Left renal pelvis (tissue), 4 donors: Measurements from ENCODE around the gene DHRS4. TPM values are rescaled to one million over a fixed set of nuclear protein-coding genes. Genes with fewer than 3 reads are reported as not detected.
"Not testable (repeated sequence)": the region's sequence is repeated elsewhere in the genome, so short reads cannot be mapped to it uniquely, and the experiment has no call there.

ENCODE experiments used
- DNase-seq, 4 donors: peaks; one replicate each; pipeline ENCODE4 v3.0.0-alpha.2; 2013; ENCODE audit warnings: low read depth in 4 of 4, low spot score in 3 of 4
- polyA plus RNA-seq, 4 donors: library from polyadenylated mRNA; unstranded; fragments of 120-200 nt; gene quantifications; one replicate each; pipeline ENCODE4 v1.2.1, GENCODE V29; 2013; ENCODE audit not compliant: insufficient read length in 4 of 4

DHRS4 gene
- polyA plus RNA-seq, 4 donors, result 28.3 to 50.8 (median 44.2) TPM

- DNase-seq, result not testable (repeated sequence)
Measured at GRCh38 chr14:23981951-23982813, 28.6 kb downstream of the DHRS4 start.

DNA sequence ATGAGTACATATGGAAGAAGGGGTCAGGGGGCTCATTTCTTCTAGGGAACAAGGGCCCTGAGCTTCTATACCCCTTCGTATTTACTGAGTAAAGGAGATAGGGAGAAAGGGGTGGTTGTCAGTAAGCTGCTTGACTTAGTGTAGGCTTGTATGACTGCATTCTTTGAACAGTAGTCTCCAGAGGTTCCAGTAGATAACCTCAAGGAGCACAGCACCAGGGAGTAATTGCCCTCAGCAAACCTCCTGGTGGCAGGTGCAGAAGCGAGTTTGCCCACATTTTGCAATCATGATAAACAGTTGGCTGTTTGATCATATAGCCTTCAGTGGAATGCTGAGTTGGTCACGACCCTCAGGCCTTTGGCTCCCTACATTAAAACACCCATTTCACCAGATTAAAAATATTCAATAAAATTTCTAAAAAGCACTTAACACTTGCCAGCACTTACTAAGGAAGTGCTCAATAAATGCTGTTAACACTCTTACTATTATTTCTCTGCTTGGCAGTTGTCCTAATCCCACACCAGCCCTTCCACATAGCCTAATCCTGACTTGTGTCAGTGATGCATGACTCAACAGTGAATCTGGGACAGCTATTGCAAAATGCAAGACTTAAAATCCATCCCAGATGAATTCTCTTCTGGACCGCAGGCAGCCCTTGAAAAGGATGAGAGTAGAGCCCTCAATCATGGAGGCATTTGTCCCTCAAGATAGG, 31.5 kb downstream of the DHRS4 start:
- no peak for DNase-seq

DNA sequence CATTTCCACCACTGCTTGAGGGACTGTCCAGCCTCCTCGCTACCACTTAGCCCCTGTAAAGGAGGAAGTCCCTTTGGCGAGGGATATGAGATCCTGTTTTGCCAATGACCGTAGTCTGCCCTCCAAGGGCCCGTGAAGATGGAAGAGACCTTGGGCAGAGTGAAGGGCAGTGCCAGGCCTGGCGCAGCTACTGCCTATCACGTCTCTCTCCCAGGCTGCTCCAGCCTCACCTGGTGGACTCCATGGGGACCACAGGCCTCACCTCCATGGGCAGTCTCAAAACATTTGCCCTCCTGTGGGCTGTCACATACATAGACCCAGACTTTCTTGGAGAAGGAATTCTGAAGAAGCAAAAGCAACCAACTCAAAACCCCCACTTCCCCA, 34.6 kb downstream of the DHRS4 start:
- not testable (repeated sequence) for DNase-seq

DNA sequence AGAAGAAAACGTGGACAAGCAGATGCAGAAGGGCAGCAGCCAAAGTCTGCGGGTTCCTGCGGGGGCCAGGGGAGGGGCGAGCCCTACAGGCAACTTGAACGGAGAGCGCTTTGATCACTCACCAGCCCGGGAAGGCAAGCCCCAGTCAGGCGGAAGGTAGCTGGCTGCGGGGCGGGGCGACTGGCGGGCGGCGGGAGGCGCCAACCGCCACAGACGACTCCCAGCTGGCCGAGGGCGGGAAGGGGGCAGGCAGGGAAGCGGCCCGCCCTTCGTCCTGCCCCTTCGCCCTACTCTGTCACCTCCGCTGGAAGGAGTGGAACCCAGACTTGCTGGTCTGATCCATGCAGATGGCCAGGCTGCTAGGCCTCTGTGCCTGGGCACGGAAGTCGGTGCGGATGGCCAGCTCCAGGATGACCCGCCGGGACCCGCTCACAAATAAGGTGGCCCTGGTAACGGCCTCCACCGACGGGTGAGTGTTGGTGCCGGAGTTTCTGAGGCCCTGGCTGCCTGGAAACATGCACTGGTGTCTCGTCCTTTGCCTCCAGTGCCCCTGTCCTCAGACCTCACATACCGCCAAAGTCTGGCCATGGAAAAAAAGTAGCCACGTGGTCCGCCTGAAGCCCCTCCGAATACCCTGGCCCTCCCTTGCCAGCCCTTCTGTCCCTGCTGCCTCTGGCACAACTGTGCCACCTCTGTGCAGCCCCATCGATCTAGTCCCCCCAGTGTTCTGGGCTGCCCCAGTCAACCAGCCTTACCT, 35.2 kb downstream of the DHRS4 start, which contains the start of gene DHRS4L2:
Gene DHRS4L2 (plus strand): TSS at position 323 of the 757 bp plus-strand sequence. CDS start 19 bp downstream, at position 342.
- DNase-seq, result peak in 2 of 4 donors; percentile 26 to 50

DNA sequence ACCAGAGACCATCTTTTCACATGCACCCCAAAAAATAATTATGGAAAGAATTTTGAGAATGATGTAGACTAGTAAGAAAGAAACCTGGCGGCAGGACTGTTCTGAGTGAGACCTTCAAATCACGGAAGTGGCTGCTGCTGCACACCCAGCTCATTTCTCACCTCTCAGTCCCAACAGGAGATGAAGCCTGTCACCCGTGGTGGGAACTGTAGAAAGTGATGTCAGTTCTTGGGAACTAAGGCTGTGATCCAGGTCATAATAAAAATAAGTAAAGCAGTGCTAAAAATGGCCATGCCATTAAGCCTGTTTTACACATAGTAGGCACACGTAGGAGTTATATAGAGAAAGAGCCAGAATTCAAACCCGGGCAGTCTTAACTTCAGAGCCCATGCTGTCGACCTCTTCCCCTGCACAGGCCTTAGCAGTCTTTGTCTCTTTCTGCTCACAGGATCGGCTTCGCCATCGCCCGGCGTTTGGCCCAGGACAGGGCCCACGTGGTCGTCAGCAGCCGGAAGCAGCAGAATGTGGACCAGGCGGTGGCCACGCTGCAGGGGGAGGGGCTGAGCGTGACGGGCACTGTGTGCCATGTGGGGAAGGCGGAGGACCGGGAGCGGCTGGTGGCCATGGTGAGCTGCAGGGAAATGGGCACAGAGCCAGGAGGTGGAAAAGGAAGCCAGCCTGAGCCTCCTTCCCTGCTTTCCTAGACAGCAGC, 36.3 kb downstream of the DHRS4 start:
- not testable (repeated sequence) for DNase-seq

GRCh38 chr14:23990961-23991360, 37.4 kb downstream of the DHRS4 start:
- DNase-seq, result not testable (repeated sequence)

DNA sequence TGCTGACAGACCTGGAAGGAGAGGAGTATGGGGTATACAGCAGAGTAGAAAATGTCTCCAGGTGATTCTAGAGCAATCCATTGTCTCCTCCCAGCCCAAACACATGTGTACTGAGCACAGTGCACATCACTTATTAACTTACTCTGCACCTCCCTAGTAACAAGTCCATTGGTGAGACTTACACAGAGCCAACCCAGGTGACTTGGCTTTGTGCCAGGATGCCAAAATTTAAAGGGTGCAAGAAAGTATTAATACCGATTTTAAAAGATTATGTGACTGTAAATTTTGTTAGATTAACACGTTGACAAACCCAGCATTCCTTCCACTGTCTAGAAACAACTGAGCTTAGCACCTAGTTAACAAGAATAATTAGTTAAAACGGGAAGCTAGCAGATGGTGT, 39.5 kb downstream of the DHRS4 start:
- DNase-seq, result not testable (repeated sequence)

DNA sequence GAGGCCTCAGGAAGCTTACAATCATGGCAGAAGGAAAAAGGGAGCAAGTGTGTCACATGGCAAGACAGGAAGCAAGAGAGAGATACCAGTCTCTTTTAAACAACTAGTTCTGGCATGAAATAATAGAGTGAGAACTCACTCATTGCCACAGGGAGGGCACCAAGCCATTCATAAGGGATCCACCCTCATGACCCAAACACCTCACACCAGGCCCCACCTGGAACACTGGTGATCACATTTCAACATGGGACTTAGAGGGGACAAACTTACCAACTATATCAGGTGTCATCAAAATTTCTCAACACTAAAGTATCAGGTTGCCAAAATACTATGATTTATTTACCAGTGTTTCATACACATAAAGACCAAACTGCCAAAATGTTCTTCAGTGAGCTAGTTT, 42.4 kb downstream of the DHRS4 start:
- DNase-seq, result not testable (repeated sequence)

GRCh38 chr14:23996825-23997224, 43.3 kb downstream of the DHRS4 start:
- DNase-seq, result not testable (repeated sequence)

DNA sequence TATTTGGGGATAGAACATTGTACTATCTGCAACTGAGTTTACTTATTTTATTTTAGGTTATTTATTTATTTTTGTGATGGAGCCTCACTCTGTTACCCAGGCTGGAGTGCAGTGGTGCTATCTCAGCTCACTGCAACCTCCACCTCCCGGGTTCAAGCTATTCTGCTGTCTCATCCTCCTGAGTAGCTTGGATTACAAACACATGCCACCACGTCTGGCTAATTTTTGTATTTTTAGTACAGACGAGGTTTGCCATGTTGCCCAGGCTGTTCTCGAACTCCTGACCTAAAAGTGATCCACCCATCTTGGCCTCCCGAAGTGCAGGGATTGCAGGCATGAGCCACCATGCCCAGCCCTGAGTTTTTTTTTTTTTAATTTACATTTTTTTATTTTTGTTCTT, 46.1 kb downstream of the DHRS4 start:
- DNase-seq, result not testable (repeated sequence)

- not testable (repeated sequence) for DNase-seq
Measured at GRCh38 chr14:24001078-24001477, 47.5 kb downstream of the DHRS4 start.

GRCh38 chr14:24001679-24002078, 48.1 kb downstream of the DHRS4 start:
- not testable (repeated sequence) for DNase-seq

- not testable (repeated sequence) for DNase-seq
Measured at GRCh38 chr14:24006471-24006816, 52.9 kb downstream of the DHRS4 start.

DNA sequence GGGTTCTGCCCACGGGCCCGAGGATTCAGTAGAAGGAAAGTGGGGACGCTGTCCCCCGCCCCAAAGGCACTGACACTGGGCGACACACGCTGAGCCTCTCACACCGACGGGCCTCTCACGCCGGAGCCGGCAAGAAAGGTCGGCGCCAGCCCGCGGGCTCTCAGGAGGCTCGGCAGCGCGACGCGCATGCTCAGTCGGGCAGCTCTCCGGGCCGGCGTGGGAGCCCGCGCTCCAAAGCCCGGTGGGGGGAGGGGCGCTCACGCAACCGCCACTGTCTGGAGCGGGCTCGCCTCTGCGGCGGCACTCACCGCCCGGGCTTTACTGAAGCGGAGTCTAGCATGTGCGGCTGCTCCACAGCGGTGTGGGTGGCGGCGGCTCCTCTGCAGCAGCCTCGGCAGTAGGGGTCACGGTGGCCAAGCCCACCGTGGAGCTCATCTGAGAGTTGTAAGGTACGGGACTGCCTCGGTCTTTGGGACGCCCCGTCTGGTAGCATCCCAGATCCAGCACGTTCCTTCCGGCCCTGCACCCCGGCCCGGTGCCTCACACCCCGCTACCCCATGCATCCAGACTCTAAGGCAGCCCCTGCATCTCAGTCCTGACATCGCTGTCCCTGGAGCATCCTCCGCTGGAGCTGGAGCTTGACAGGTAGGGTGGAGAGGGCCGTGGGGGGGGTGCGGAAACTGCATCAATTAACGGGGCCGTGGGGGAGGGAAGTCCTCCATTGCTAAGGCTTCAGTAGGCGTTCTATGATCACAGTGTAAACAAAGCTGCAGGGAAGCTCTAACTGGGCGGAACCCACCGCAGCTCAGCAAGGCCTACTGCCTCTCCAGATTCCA, 53.5 kb downstream of the DHRS4 start:
- not testable (repeated sequence) for DNase-seq

- no peak for DNase-seq
Measured at GRCh38 chr14:24011051-24011450, 57.5 kb downstream of the DHRS4 start.

DNA sequence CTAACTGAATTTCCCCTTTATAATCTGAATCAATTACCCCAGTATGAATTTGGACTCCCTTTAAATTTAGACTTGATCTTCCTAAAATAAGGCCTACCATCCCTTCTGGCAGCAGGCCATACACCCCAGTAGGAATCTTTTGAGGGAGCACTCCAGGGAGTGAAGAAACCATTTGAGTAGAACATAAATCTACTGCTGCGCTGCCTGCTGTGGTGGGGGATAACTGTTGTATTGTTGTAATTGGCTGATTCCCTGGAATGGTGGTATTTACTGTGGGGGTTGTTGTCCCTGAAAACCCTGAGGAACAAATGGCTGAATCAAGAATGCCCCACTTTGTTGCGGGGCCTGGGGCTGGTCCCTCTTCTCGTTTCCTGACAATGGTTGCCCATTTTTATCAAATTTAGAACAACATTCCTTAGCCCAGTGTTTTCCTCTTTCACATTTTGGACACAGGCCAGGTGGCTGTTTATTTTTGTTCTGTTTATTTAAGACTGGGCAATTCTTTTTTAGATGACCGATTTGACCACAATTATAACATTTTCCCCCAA, 59.2 kb downstream of the DHRS4 start:
- DNase-seq, result not testable (repeated sequence)

DNA sequence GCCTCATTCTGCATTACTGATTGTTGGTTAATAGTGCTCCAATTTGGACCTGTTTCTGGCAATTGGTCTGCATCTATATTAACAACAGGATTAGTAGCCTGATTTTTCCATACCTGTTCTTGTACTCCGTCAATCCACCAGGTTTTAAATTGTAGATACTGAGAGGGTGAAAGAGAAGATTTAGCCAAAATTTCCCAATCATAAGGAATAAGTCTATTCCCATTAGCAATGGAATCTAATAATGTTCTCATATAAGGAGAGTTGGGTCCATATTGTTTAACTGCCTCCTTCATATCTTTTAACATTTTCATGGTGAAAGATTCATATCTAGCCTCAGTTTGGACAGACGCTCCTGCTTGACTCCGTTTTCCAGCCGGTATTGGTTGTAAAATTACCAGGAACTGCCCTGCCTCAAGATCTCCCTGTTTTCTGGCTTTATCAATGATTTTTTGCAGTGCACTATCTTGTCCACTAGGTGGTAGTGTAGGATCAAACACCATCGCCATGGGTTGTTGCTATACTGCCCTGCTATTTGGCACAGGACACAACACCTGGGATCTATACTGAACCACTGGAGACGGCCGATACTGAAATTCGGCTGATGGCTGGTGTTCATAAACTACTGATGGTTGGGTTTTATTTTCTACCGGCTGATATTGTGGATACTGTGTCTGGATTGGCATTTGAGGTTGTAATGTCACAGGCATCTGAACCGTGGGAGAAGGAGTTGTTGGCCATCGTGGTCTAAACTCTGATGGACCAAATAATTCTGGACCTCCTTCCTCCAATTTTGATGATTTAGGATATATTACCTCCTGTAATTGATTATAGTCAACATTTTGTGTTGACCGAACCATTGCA, 60.3 kb downstream of the DHRS4 start:
- DNase-seq, result peak in 2 of 4 donors; percentile 42 to 52

DNA sequence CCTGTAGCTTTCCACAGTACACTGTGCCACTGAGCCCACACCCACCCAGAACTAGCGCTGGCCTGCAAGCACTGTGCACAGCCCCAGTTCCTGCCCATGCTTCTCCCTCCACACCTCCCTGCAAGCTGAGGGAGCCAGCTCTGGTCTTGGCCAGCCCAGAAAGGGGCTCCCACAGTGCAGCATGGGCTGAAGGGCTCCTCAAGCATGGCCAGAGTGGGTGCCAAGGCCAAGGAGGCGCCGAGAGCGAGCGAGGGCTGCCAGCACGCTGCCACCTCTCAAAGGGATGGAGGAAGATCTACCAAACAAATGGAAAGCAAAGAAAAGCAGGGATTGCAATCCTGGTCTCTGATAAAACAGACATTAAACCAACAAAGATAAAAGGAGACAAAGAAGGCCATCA, 62.2 kb downstream of the DHRS4 start:
- DNase-seq, result not testable (repeated sequence)
